ENCODE results near the gene CAPN11.

Gene CAPN11

GRCh38 chr6:44154067-44154466 lies 4.6 kb upstream of the CAPN11 start:
- no peak overlapping the region for H3K4me3 ChIP-seq (replicated peaks; ENCODE audit: low read depth, low read length)
- DNase-seq (ENCODE audit: extremely low read depth, low read depth), result no peak
- TF ChIP-seq CTCF (IDR thresholded peaks at IDR 0.05; ENCODE audit: low read depth, low read length, missing control alignments), result no peak

- no peak overlapping the region for H3K4me3 ChIP-seq (replicated peaks; ENCODE audit: low read depth, low read length)
- DNase-seq (ENCODE audit: extremely low read depth, low read depth), result no peak
- no peak for TF ChIP-seq CTCF (IDR thresholded peaks at IDR 0.05; ENCODE audit: low read depth, low read length, missing control alignments)
Measured at GRCh38 chr6:44156494-44157151, 2.0 kb upstream of the CAPN11 start.

GRCh38 chr6:44157152-44157521 lies 1.5 kb upstream of the CAPN11 start:
- H3K4me3 ChIP-seq (replicated peaks; ENCODE audit: low read depth, low read length), result no peak overlapping the region
- TF ChIP-seq CTCF (IDR thresholded peaks at IDR 0.05; ENCODE audit: low read depth, low read length, missing control alignments), result no peak
- no peak for DNase-seq (ENCODE audit: extremely low read depth, low read depth)

- no peak overlapping the region for H3K4me3 ChIP-seq (replicated peaks; ENCODE audit: low read depth, low read length)
- no peak for DNase-seq (ENCODE audit: extremely low read depth, low read depth)
- TF ChIP-seq CTCF (IDR thresholded peaks at IDR 0.05; ENCODE audit: low read depth, low read length, missing control alignments), result no peak
Measured at GRCh38 chr6:44161997-44162338, 3.3 kb downstream of the CAPN11 start.

GRCh38 chr6:44162876-44163625 lies 4.4 kb downstream of the CAPN11 start:
- TF ChIP-seq CTCF (IDR thresholded peaks at IDR 0.05; ENCODE audit: low read depth, low read length, missing control alignments), result no peak
- H3K4me3 ChIP-seq (replicated peaks; ENCODE audit: low read depth, low read length), result no peak overlapping the region
- DNase-seq (ENCODE audit: extremely low read depth, low read depth), result no peak

- no peak for TF ChIP-seq CTCF (IDR thresholded peaks at IDR 0.05; ENCODE audit: low read depth, low read length, missing control alignments)
- no peak overlapping the region for H3K4me3 ChIP-seq (replicated peaks; ENCODE audit: low read depth, low read length)
Measured at GRCh38 chr6:44166116-44166515, 7.5 kb downstream of the CAPN11 start.

More at GRCh38 chr6:44166116-44166515, 7.5 kb downstream of the CAPN11 start:
- DNase-seq (ENCODE audit: extremely low read depth, low read depth), result no peak
